ENCODE results near the gene LYSMD1. TPM values are rescaled to one million over a fixed set of nuclear protein-coding genes. Genes with fewer than 3 reads are reported as not detected.

The LYSMD1 gene, protein sequence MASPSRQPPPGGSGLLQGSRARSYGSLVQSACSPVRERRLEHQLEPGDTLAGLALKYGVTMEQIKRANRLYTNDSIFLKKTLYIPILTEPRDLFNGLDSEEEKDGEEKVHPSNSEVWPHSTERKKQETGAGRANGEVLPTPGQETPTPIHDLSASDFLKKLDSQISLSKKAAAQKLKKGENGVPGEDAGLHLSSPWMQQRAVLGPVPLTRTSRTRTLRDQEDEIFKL
- total RNA-seq (2014; rRNA removed; shearing (Covaris generic)) (6.2 and 9.2 TPM in 2 replicates), total RNA-seq (2022) (3.4 and 3.7 TPM in 2 replicates), Bru-seq, nascent RNA (percentile 52 among the genes with signal in this experiment), BruChase-seq, experiment 1, labeled RNA remaining after a 6-hour chase (percentile 59 among the genes with signal in this experiment), BruChase-seq, experiment 2, labeled RNA remaining after a 2-hour chase (percentile 63 among the genes with signal in this experiment)
- long read RNA-seq, partial matches to known transcripts, result 0 of 1 reads
- long read RNA-seq, other reads (novel, unspliced or antisense), result 1 of 1 reads

- ChIA-PET POLR2A (interaction anchor here (0.6 to 1.3 kb wide), 5 partner anchors 9 to 33 kb away, joined by 3 to 10 read pairs (median 3); partner anchors contain the start of genes PIP5K1A, TMOD4, TNFAIP8L2 and VPS72), CTCF (ENCODE audit: unreplicated experiment) (no interaction called here)
- peak within 1 kb of the TSS; percentile 87 for H2AFZ ChIP-seq (ENCODE audit: low read length)
- TF ChIP-seq EZH2phosphoT487 (IDR thresholded peaks at IDR 0.05; ENCODE audit: borderline replicate concordance, low read depth, low read length) (no peak), CTCF (conservative IDR thresholded peaks at IDR 0.05; ENCODE audit: low read length) (no peak)
- H3K4me3 ChIP-seq (ENCODE audit: low read depth, low read length, poor library complexity, severe bottlenecking), result peak within 1 kb of the TSS; percentile 90
- H3K36me3 ChIP-seq (ENCODE audit: insufficient read depth, low read length), result peaks cover 34% of the 10 kb centered on the region
- H3K4me2 ChIP-seq (ENCODE audit: low read length), result peak within 1 kb of the TSS; percentile 83
- BruUV-seq (replicated peaks), result TSS peak; percentile 81
- no peaks in the 10 kb centered on the region for H3K9me3 ChIP-seq (ENCODE audit: low read length)
- H3K4me1 ChIP-seq (ENCODE audit: insufficient read depth, low read length, poor library complexity, severe bottlenecking), result peaks cover 24% of the 10 kb centered on the region
- intact Hi-C loops (cut with micrococcal nuclease; ENCODE audit: unreplicated experiment), result no loop called here
- no peaks in the 10 kb centered on the region for H3K9me2 ChIP-seq (ENCODE audit: insufficient read depth, low read length)
- peaks cover 13% of the 10 kb centered on the region; the same call in 1 of the 2 replicates for H3K79me2 ChIP-seq (ENCODE audit: insufficient read depth, low read depth, low read length)
- DNase-seq (ENCODE audit: low spot score), result peak; percentile 99
- H3K27ac ChIP-seq (ENCODE audit: low read depth, low read length, poor library complexity, severe bottlenecking), result peak within 1 kb of the TSS; percentile 43
- H4K20me1 ChIP-seq (ENCODE audit: insufficient read depth, low read length), result no peaks in the 10 kb centered on the region
These were observed at the start of gene LYSMD1, which contains the start of gene SCNM1 for GRCh38 chr1:151165738-151166504. Gene LYSMD1, minus strand, starts transcription at chr1:151165902. Its CDS starts 644 bp downstream, at chr1:151165258. Gene SCNM1, plus strand, starts transcription at chr1:151166144. Its CDS starts 9 bp downstream, at chr1:151166153.

DNA sequence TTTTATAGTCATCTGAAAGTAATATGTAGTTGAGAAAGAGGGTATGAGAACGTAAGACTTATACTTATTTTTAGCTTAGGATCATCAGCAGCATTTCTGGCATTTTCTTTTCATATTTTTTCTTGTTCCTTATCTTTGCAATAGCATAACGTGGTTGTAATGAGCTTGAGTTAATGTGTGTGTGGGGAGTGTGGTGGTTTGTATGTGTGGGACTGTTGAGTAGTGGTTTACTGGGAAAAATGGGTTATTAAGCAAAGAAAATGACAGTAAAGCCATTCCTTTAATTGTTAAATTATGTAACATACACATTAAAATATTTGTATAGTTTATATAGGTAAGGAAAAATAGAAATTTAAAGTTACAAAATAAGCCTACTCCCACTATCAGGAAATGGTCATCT is 47.9 kb upstream of the LYSMD1 start:
- ChIA-PET CTCF (ENCODE audit: unreplicated experiment) (no interaction called here), POLR2A (interaction anchor here (0.5 to 1.3 kb wide), 4 partner anchors 13 to 186 kb away, joined by 3 read pairs; partner anchors contain the start of genes PIP5K1A and PSMB4)
- H3K79me2 ChIP-seq (ENCODE audit: insufficient read depth, low read depth, low read length), result peaks cover 79% of the 10 kb centered on the region
- H3K9me3 ChIP-seq (ENCODE audit: low read length), result no peaks in the 10 kb centered on the region
- BruUV-seq (replicated peaks), result TSS peak; percentile 37
- H3K4me3 ChIP-seq (ENCODE audit: low read depth, low read length, poor library complexity, severe bottlenecking), result no peak overlapping the region
- no peaks in the 10 kb centered on the region for H3K4me1 ChIP-seq (ENCODE audit: insufficient read depth, low read length, poor library complexity, severe bottlenecking)
- no peak overlapping the region for H3K27ac ChIP-seq (ENCODE audit: low read depth, low read length, poor library complexity, severe bottlenecking)
- no peak overlapping the region for H3K4me2 ChIP-seq (ENCODE audit: low read length)
- H3K36me3 ChIP-seq (ENCODE audit: insufficient read depth, low read length), result peaks cover 66% of the 10 kb centered on the region
- no peak for DNase-seq (ENCODE audit: low spot score)
- peaks cover 4% of the 10 kb centered on the region; the same call in 1 of the 2 replicates for H4K20me1 ChIP-seq (ENCODE audit: insufficient read depth, low read length)
- no peak for TF ChIP-seq CTCF (conservative IDR thresholded peaks at IDR 0.05; ENCODE audit: low read length)
- TF ChIP-seq EZH2phosphoT487 (IDR thresholded peaks at IDR 0.05; ENCODE audit: borderline replicate concordance, low read depth, low read length), result no peak
- no peak overlapping the region for H2AFZ ChIP-seq (ENCODE audit: low read length)
- intact Hi-C loops (cut with micrococcal nuclease; ENCODE audit: unreplicated experiment), result no loop called here
- H3K9me2 ChIP-seq (ENCODE audit: insufficient read depth, low read length), result no peaks in the 10 kb centered on the region
